HepG2 (cell line): ENCODE measurements around the gene RERE. TPM values are rescaled to one million over a fixed set of nuclear protein-coding genes. Genes with fewer than 3 reads are reported as not detected.

Source experiments
- ATAC-seq: fragments of 200-7000 bp; cut with Tn5 transposase; 3 replicates; pipeline ENCODE4 v1.9.1; 2020; ENCODE audit warnings: mild to moderate bottlenecking, moderate library complexity
- BruUV-seq: library from RNA; stranded (reverse); fragments of 400-500 nt; replicated peaks from 2 replicates; lab custom pipeline; 2021; lab: Mats Ljungman, UMichigan
- CTCF ChIA-PET: fragments of 300-600 bp; formaldehyde crosslinking; extraction: SDS; loops from one replicate; lab custom pipeline; 2021; ENCODE audit warnings: low total read pairs, inconsistent platforms, low intra/inter-chr PET ratio; lab: Yijun Ruan, JAX
- POLR2A ChIA-PET: fragments of 350-600 bp; sonication (Branson Sonifier 250); formaldehyde crosslinking; loops from one replicate; lab custom pipeline; 2020; ENCODE audit warnings: antibody characterized with exemption, inconsistent platforms; lab: Yijun Ruan, JAX
- DNase-seq: peaks from one replicate; pipeline ENCODE4 v3.0.0-alpha.2; 2015; ENCODE audit warnings: low spot score
- FAIRE-seq: peaks from 3 replicates; lab custom pipeline; 2011; peaks lifted over from hg19 to GRCh38; lab: Jason Lieb, UNC
- H2AFZ ChIP-seq: one replicate; pipeline ENCODE4 v1.6.1; 2011; ENCODE audit warnings: low read length, inconsistent platforms
- H3K27ac ChIP-seq: fragments of 300-600 bp; 3 replicates; pipeline ENCODE4 v1.8.0; 2011; ENCODE audit warnings: mixed run types, mild to moderate bottlenecking, mixed read lengths, low read length, inconsistent platforms; ENCODE audit not compliant: insufficient read depth; ENCODE audit errors: extremely low read length
- H3K27me3 ChIP-seq, 2 experiments: fragments of 200-600 bp in 1 of 2; 2 replicates in 1 of 2; 3 replicates in 1 of 2; pipeline versions ENCODE4 v1.6.0 to v1.8.0; 2011; ENCODE audit warnings: low read length in 2 of 2, mild to moderate bottlenecking in 2 of 2, moderate library complexity in 2 of 2, inconsistent platforms in 1 of 2; ENCODE audit not compliant: insufficient read depth in 2 of 2, control insufficient read depth in 1 of 2
- H3K36me3 ChIP-seq, 2 experiments: fragments of 200-600 bp in 1 of 2; replicated peaks in 1 of 2; 2 replicates in 1 of 2; 3 replicates in 1 of 2; pipeline versions ENCODE4 v1.5.1 to v1.8.0; 2011; ENCODE audit warnings: low read length in 2 of 2, inconsistent platforms in 1 of 2; ENCODE audit not compliant: insufficient read depth in 2 of 2, control insufficient read depth in 1 of 2
- H3K4me1 ChIP-seq: 2 replicates; pipeline ENCODE4 v1.5.1; 2012; ENCODE audit warnings: low read length, inconsistent platforms; ENCODE audit not compliant: insufficient read depth
- H3K4me2 ChIP-seq: 2 replicates; pipeline ENCODE4 v1.6.0; 2011; ENCODE audit warnings: low read depth, low read length, inconsistent platforms
- H3K4me3 ChIP-seq, 3 experiments: fragments of 200-600 bp in 1 of 3; sonication (generic), shearing (Covaris generic) in 1 of 3; replicated peaks in 1 of 3; 2 replicates each; pipeline ENCODE4 v1.5.1; 2011 to 2016; ENCODE audit warnings: low read length in 3 of 3, inconsistent platforms in 2 of 3, low read depth in 2 of 3, mild to moderate bottlenecking in 2 of 3, control low read depth in 1 of 3, mixed read lengths in 1 of 3; ENCODE audit not compliant: insufficient read depth in 1 of 3
- H3K79me2 ChIP-seq: one replicate; pipeline ENCODE4 v1.6.1; 2011; ENCODE audit warnings: low read length, inconsistent platforms; ENCODE audit not compliant: insufficient read depth
- H3K9ac ChIP-seq: 2 replicates; pipeline ENCODE4 v1.6.0; 2011; ENCODE audit warnings: mild to moderate bottlenecking, low read depth, low read length, inconsistent platforms; ENCODE audit not compliant: insufficient read depth
- H3K9me3 ChIP-seq: 2 replicates; pipeline ENCODE4 v1.5.1; 2012; ENCODE audit warnings: mild to moderate bottlenecking, low read length
- H4K20me1 ChIP-seq: 2 replicates; pipeline ENCODE4 v1.6.0; 2011; ENCODE audit warnings: inconsistent platforms, mild to moderate bottlenecking, low read length, moderate library complexity; ENCODE audit not compliant: insufficient read depth
- AHR ChIP-seq: IDR thresholded peaks from 2 replicates; pipeline ENCODE4 v1.6.1; 2018; ENCODE audit warnings: missing genetic modification reagents, missing compliant biosample characterization
- ARID2 ChIP-seq: sonication (generic); formaldehyde crosslinking; IDR thresholded peaks from 2 replicates; pipeline ENCODE4 v1.8.1; 2022; ENCODE audit warnings: mild to moderate bottlenecking, missing genetic modification reagents, borderline replicate concordance
- BHLHE40 ChIP-seq: IDR thresholded peaks from 2 replicates; pipeline ENCODE4 v1.6.1; 2011; ENCODE audit warnings: low read length, improper control_type of control experiment
- CBX1 ChIP-seq: IDR thresholded peaks from one replicate; pipeline ENCODE4 v1.6.1; 2016; ENCODE audit warnings: antibody characterized with exemption, low read depth
- CBX5 ChIP-seq: sonication (generic); formaldehyde crosslinking; IDR thresholded peaks from 2 replicates; pipeline ENCODE4 v1.4.0; 2020; ENCODE audit warnings: missing genetic modification reagents, borderline replicate concordance
- HOXA3 ChIP-seq: sonication (generic); formaldehyde crosslinking; IDR thresholded peaks from 2 replicates; pipeline ENCODE4 v1.5.0; 2020; ENCODE audit warnings: missing genetic modification reagents
- IKZF4 ChIP-seq: sonication (generic); formaldehyde crosslinking; IDR thresholded peaks from 2 replicates; pipeline ENCODE4 v1.5.1; 2020; ENCODE audit warnings: borderline replicate concordance, mild to moderate bottlenecking, low read depth, missing genetic modification reagents; ENCODE audit errors: not compliant biosample characterization
- KAT2B ChIP-seq: fragments of 150-350 bp; IDR thresholded peaks from 2 replicates; pipeline ENCODE4 v1.6.1; 2014; ENCODE audit warnings: low read depth, low read length, borderline replicate concordance
- LBX2 ChIP-seq: sonication (generic); formaldehyde crosslinking; IDR thresholded peaks from 2 replicates; pipeline ENCODE4 v1.5.0; 2020; ENCODE audit warnings: missing genetic modification reagents, mild to moderate bottlenecking, borderline replicate concordance
- MED13 ChIP-seq: sonication (generic); formaldehyde crosslinking; IDR thresholded peaks from 2 replicates; pipeline ENCODE4 v1.5.0; 2020; ENCODE audit warnings: missing genetic modification reagents
- PBX3 ChIP-seq: sonication (generic); formaldehyde crosslinking; IDR thresholded peaks from 2 replicates; pipeline ENCODE4 v1.8.1; 2023; ENCODE audit warnings: missing genetic modification reagents, inconsistent platforms, borderline replicate concordance
- POLR2A ChIP-seq, 2 experiments: IDR thresholded peaks; 2 replicates each; pipeline ENCODE4 v1.6.1; 2011; ENCODE audit warnings: low read depth in 2 of 2, low read length in 2 of 2, mild to moderate bottlenecking in 1 of 2, moderate library complexity in 1 of 2; ENCODE audit not compliant: insufficient read depth in 1 of 2
- SKI ChIP-seq: fragments of 450-650 bp; IDR thresholded peaks from one replicate; pipeline ENCODE4 v1.6.1; 2018; ENCODE audit warnings: mild to moderate bottlenecking; ENCODE audit not compliant: partially characterized antibody
- TARDBP ChIP-seq: sonication (generic); formaldehyde crosslinking; IDR thresholded peaks from 2 replicates; pipeline ENCODE4 v1.8.0; 2022; ENCODE audit warnings: mild to moderate bottlenecking, missing genetic modification reagents
- TOE1 ChIP-seq: sonication (generic); formaldehyde crosslinking; IDR thresholded peaks from 2 replicates; pipeline ENCODE4 v1.4.0; 2020; ENCODE audit warnings: mild to moderate bottlenecking, missing genetic modification reagents
- ZBTB21 ChIP-seq: sonication (generic); formaldehyde crosslinking; IDR thresholded peaks from 2 replicates; pipeline ENCODE4 v1.4.0; 2020; ENCODE audit warnings: missing genetic modification reagents
- ZBTB46 ChIP-seq: sonication (generic); formaldehyde crosslinking; IDR thresholded peaks from 2 replicates; pipeline ENCODE4 v1.4.0; 2020; ENCODE audit warnings: mild to moderate bottlenecking, missing genetic modification reagents, borderline replicate concordance
- ZNF260 ChIP-seq: sonication (generic); formaldehyde crosslinking; IDR thresholded peaks from 2 replicates; pipeline ENCODE4 v1.4.0; 2020; ENCODE audit warnings: missing genetic modification reagents, low read depth, mild to moderate bottlenecking, borderline replicate concordance
- ZNF549 ChIP-seq: sonication (generic); formaldehyde crosslinking; IDR thresholded peaks from 2 replicates; pipeline ENCODE4 v1.5.0; 2020; ENCODE audit warnings: missing genetic modification reagents
- ZNF790 ChIP-seq: sonication (generic); formaldehyde crosslinking; IDR thresholded peaks from 2 replicates; pipeline ENCODE4 v1.8.0; 2022; ENCODE audit warnings: missing genetic modification reagents, mild to moderate bottlenecking, borderline replicate concordance
- ZNF83 ChIP-seq: sonication (generic); formaldehyde crosslinking; IDR thresholded peaks from 2 replicates; pipeline ENCODE4 v1.4.0; 2020; ENCODE audit warnings: missing genetic modification reagents, mild to moderate bottlenecking, borderline replicate concordance
- ZNF878 ChIP-seq: sonication (generic); formaldehyde crosslinking; IDR thresholded peaks from 2 replicates; pipeline ENCODE4 v1.8.1; 2023; ENCODE audit warnings: mild to moderate bottlenecking, missing genetic modification reagents, moderate library complexity
- WGBS: methylation state at CpG from one replicate; pipeline ENCODE4 v1.1.6; 2017; ENCODE audit warnings: low lambda C conversion rate; 5-methylcytosine and 5-hydroxymethylcytosine counted together
- in situ Hi-C: cut with HindIII; loops from 2 replicates; pipeline ENCODE4 v1.10.0; 2017; ENCODE audit warnings: low pct_unique_long_range_greater_than_20kb; ENCODE audit not compliant: extremely low pct_ligation_motif_present
- intact Hi-C: fragments of 100-400 bp; cut with micrococcal nuclease; formaldehyde crosslinking; loops from one replicate; pipeline ENCODE4 v1.10.0; 2022; ENCODE audit not compliant: unreplicated experiment
- polyA plus RNA-seq, 8 experiments: library from polyadenylated mRNA; depleted of rRNA in 3 of 8; stranded (reverse) in 7 of 8; unstranded in 1 of 8; fragments of >200 nt; fragmentation: Illumina TruSeq in 4 of 8; extraction: Trizol in 4 of 8; gene quantifications; 2 replicates each; pipeline versions ENCODE4 v1.2.1 to v1.2.3, GENCODE V29; 2011 to 2016; ENCODE audit warnings: low read depth in 4 of 8, missing spikeins in 1 of 8, mixed read lengths in 1 of 8; ENCODE audit not compliant: insufficient read depth in 1 of 8
- total RNA-seq, 5 experiments: library from RNA; depleted of rRNA; stranded (reverse); fragments of >200 nt; fragmentation: Illumina TruSeq; extraction: Trizol; gene quantifications; 2 replicates each; pipeline ENCODE4 v1.2.3, GENCODE V29; 2016; ENCODE audit warnings: low read depth in 1 of 5
- TF ChIP-seq, protein P1 (sequence below): IDR thresholded peaks from 2 replicates; pipeline ENCODE4 v1.6.1; 2012; ENCODE audit warnings: inconsistent platforms

RERE gene
- total and polyA plus RNA-seq, 2 of the 13 experiments (the other 11 are each of a cell fraction or from before 2014, with no cell fraction given): 18.3 to 21.9 TPM

GRCh38 chr1:8677782-8678181 lies 139.7 kb downstream of the RERE start (continued):
- no peak for TF ChIP-seq PBX3
- TF ChIP-seq KAT2B: no peak
- no peak for TF ChIP-seq ZNF83 (CRISPR knock-in tag)
- TF ChIP-seq ZNF878 (CRISPR knock-in tag): no peak
- TF ChIP-seq CBX1: no peak

DNA sequence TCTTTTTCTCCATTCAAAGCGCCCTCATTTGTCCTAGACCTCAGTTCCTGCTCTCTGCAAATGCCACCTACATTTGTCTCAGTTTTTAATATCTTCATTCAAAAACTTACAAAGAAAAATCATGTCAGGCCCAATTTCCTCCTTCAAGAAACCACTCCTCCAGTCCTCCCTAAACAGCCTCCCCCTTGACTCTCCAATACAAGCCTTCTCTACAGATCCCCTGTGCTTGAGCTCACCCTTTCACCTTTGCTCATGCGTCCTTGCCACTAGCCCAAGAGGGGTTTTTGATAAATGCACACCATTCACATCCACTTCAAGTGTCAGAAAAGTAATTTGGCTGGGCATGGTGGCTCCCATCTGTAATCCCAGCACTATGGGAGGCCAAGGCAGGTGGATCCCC lies 140.6 kb downstream of the RERE start:
- TF ChIP-seq LBX2 (CRISPR knock-in tag): no peak
- no peak for TF ChIP-seq POLR2A (IDR thresholded peaks at IDR 0.05; ENCODE audit: insufficient read depth in 1 of 2, low read depth in 2 of 2, low read length in 2 of 2)
- no peak for TF ChIP-seq ZBTB21 (CRISPR knock-in tag)
- no peak for TF ChIP-seq ZBTB46
- no peak for TF ChIP-seq CBX5 (CRISPR knock-in tag)
- no peak for TF ChIP-seq AHR
- TF ChIP-seq, protein P1, sequence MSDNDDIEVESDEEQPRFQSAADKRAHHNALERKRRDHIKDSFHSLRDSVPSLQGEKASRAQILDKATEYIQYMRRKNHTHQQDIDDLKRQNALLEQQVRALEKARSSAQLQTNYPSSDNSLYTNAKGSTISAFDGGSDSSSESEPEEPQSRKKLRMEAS: no peak
- TF ChIP-seq MED13 (CRISPR knock-in tag): no peak
- TF ChIP-seq SKI: no peak
- no peak for TF ChIP-seq TARDBP (CRISPR knock-in tag)
- TF ChIP-seq ARID2 (CRISPR knock-in tag): no peak
- TF ChIP-seq TOE1: no peak
- no peak for TF ChIP-seq BHLHE40
- no peak for TF ChIP-seq ZNF790
- no peak for TF ChIP-seq ZNF260 (CRISPR knock-in tag)
- TF ChIP-seq ZNF549 (CRISPR knock-in tag): no peak
- no peak for TF ChIP-seq HOXA3
- TF ChIP-seq IKZF4: no peak
- TF ChIP-seq, all 625 proteins: peak for 0
- Histone ChIP-seq H3K4me1 (peaks cover 92% of the 10 kb centered on the region), H3K9ac (no peak overlapping the region), H3K27me3 (no peaks in the 10 kb centered on the region; a peak in 1 of 5 replicates), H4K20me1 (peaks cover 46% of the 10 kb centered on the region), H3K4me2 (no peak overlapping the region), H3K79me2 (peaks cover 98% of the 10 kb centered on the region), H3K9me3 (no peaks in the 10 kb centered on the region), H3K27ac (no peak overlapping the region), H3K4me3 (no peak overlapping the region), H2AFZ (no peak overlapping the region), H3K36me3 (no peaks in the 10 kb centered on the region)
- WGBS: 95% methylated on average over 2 of the region's 2 CpGs
- no peak for DNase-seq
- ChIA-PET POLR2A (no interaction called here), CTCF (no interaction called here)
- intact Hi-C loops: no loop called here
- FAIRE-seq: no peak
- ATAC-seq: no peak
- in situ Hi-C loops: no loop called here
- BruUV-seq: no TSS peak
